HepG2 (cell line): Measurements from ENCODE around the gene DDX17. TPM values are rescaled to one million over a fixed set of nuclear protein-coding genes. Genes with fewer than 3 reads are reported as not detected.

ENCODE experiments used
- ATAC-seq: fragments of 200-7000 bp; cut with Tn5 transposase; 3 replicates; pipeline ENCODE4 v1.9.1; 2020; ENCODE audit warnings: mild to moderate bottlenecking, moderate library complexity
- BruUV-seq: library from RNA; stranded (reverse); fragments of 400-500 nt; replicated peaks from 2 replicates; lab custom pipeline; 2021; lab: Mats Ljungman, UMichigan
- CTCF ChIA-PET: fragments of 300-600 bp; formaldehyde crosslinking; extraction: SDS; loops from one replicate; lab custom pipeline; 2021; ENCODE audit warnings: low total read pairs, inconsistent platforms, low intra/inter-chr PET ratio; lab: Yijun Ruan, JAX
- POLR2A ChIA-PET: fragments of 350-600 bp; sonication (Branson Sonifier 250); formaldehyde crosslinking; loops from one replicate; lab custom pipeline; 2020; ENCODE audit warnings: antibody characterized with exemption, inconsistent platforms; lab: Yijun Ruan, JAX
- DNase-seq: peaks from one replicate; pipeline ENCODE4 v3.0.0-alpha.2; 2015; ENCODE audit warnings: low spot score
- FAIRE-seq: peaks from 3 replicates; lab custom pipeline; 2011; peaks lifted over from hg19 to GRCh38; lab: Jason Lieb, UNC
- H2AFZ ChIP-seq: one replicate; pipeline ENCODE4 v1.6.1; 2011; ENCODE audit warnings: low read length, inconsistent platforms
- H3K27ac ChIP-seq: fragments of 300-600 bp; 3 replicates; pipeline ENCODE4 v1.8.0; 2011; ENCODE audit warnings: mixed run types, mild to moderate bottlenecking, mixed read lengths, low read length, inconsistent platforms; ENCODE audit not compliant: insufficient read depth; ENCODE audit errors: extremely low read length
- H3K27me3 ChIP-seq, 2 experiments: fragments of 200-600 bp in 1 of 2; 2 replicates in 1 of 2; 3 replicates in 1 of 2; pipeline versions ENCODE4 v1.6.0 to v1.8.0; 2011; ENCODE audit warnings: low read length in 2 of 2, mild to moderate bottlenecking in 2 of 2, moderate library complexity in 2 of 2, inconsistent platforms in 1 of 2; ENCODE audit not compliant: insufficient read depth in 2 of 2, control insufficient read depth in 1 of 2
- H3K36me3 ChIP-seq, 2 experiments: fragments of 200-600 bp in 1 of 2; replicated peaks in 1 of 2; 2 replicates in 1 of 2; 3 replicates in 1 of 2; pipeline versions ENCODE4 v1.5.1 to v1.8.0; 2011; ENCODE audit warnings: low read length in 2 of 2, inconsistent platforms in 1 of 2; ENCODE audit not compliant: insufficient read depth in 2 of 2, control insufficient read depth in 1 of 2
- H3K4me1 ChIP-seq: 2 replicates; pipeline ENCODE4 v1.5.1; 2012; ENCODE audit warnings: low read length, inconsistent platforms; ENCODE audit not compliant: insufficient read depth
- H3K4me2 ChIP-seq: 2 replicates; pipeline ENCODE4 v1.6.0; 2011; ENCODE audit warnings: low read depth, low read length, inconsistent platforms
- H3K4me3 ChIP-seq, 3 experiments: fragments of 200-600 bp in 1 of 3; sonication (generic), shearing (Covaris generic) in 1 of 3; replicated peaks in 1 of 3; 2 replicates each; pipeline ENCODE4 v1.5.1; 2011 to 2016; ENCODE audit warnings: low read length in 3 of 3, inconsistent platforms in 2 of 3, low read depth in 2 of 3, mild to moderate bottlenecking in 2 of 3, control low read depth in 1 of 3, mixed read lengths in 1 of 3; ENCODE audit not compliant: insufficient read depth in 1 of 3
- H3K79me2 ChIP-seq: one replicate; pipeline ENCODE4 v1.6.1; 2011; ENCODE audit warnings: low read length, inconsistent platforms; ENCODE audit not compliant: insufficient read depth
- H3K9ac ChIP-seq: 2 replicates; pipeline ENCODE4 v1.6.0; 2011; ENCODE audit warnings: mild to moderate bottlenecking, low read depth, low read length, inconsistent platforms; ENCODE audit not compliant: insufficient read depth
- H3K9me3 ChIP-seq: 2 replicates; pipeline ENCODE4 v1.5.1; 2012; ENCODE audit warnings: mild to moderate bottlenecking, low read length
- H4K20me1 ChIP-seq: 2 replicates; pipeline ENCODE4 v1.6.0; 2011; ENCODE audit warnings: inconsistent platforms, mild to moderate bottlenecking, low read length, moderate library complexity; ENCODE audit not compliant: insufficient read depth
- HNRNPK ChIP-seq: fragments of 200-400 bp; formaldehyde crosslinking; IDR thresholded peaks from 2 replicates; pipeline ENCODE4 v1.6.1; 2018; ENCODE audit warnings: low read length, low read depth, moderate library complexity, mild to moderate bottlenecking; ENCODE audit not compliant: poor library complexity, severe bottlenecking
- MAZ ChIP-seq, 2 experiments: sonication (generic) in 1 of 2; formaldehyde crosslinking in 1 of 2; IDR thresholded peaks; 2 replicates each; pipeline versions ENCODE4 v1.5.0 to v1.6.1; 2012 to 2020; ENCODE audit warnings: low read depth in 2 of 2, mild to moderate bottlenecking in 2 of 2, borderline replicate concordance in 1 of 2, improper control_type of control experiment in 1 of 2, low read length in 1 of 2, missing genetic modification reagents in 1 of 2, moderate library complexity in 1 of 2
- PCBP1 ChIP-seq: fragments of 200-400 bp; formaldehyde crosslinking; IDR thresholded peaks from 2 replicates; pipeline ENCODE4 v1.6.1; 2017; ENCODE audit warnings: mild to moderate bottlenecking, low read depth, low read length, borderline replicate concordance
- ZBTB40 ChIP-seq, 2 experiments: fragments of 450-650 bp in 1 of 2; sonication (generic) in 1 of 2; formaldehyde crosslinking in 1 of 2; IDR thresholded peaks; 2 replicates each; pipeline versions ENCODE4 v1.6.1 to v1.8.0; 2016 to 2022; ENCODE audit warnings: antibody characterized with exemption in 1 of 2, mild to moderate bottlenecking in 1 of 2, missing genetic modification reagents in 1 of 2
- ZNF367 ChIP-seq: sonication (generic); formaldehyde crosslinking; IDR thresholded peaks from 2 replicates; pipeline ENCODE4 v1.4.0; 2020; ENCODE audit warnings: missing genetic modification reagents, borderline replicate concordance
- ZNF546 ChIP-seq: sonication (generic); formaldehyde crosslinking; conservative IDR thresholded peaks from 2 replicates; pipeline ENCODE4 v1.8.1; 2023; ENCODE audit warnings: mild to moderate bottlenecking, missing genetic modification reagents
- ZNF652 ChIP-seq: IDR thresholded peaks from 2 replicates; pipeline ENCODE4 v1.6.1; 2016; ENCODE audit warnings: low read depth, borderline replicate concordance
- ZNF740 ChIP-seq: sonication (generic); formaldehyde crosslinking; IDR thresholded peaks from 2 replicates; pipeline ENCODE4 v1.4.0; 2020; ENCODE audit warnings: missing genetic modification reagents
- ZNF761 ChIP-seq: sonication (generic); formaldehyde crosslinking; conservative IDR thresholded peaks from 2 replicates; pipeline ENCODE4 v1.4.0; 2020; ENCODE audit warnings: mild to moderate bottlenecking, missing genetic modification reagents
- WGBS: methylation state at CpG from one replicate; pipeline ENCODE4 v1.1.6; 2017; ENCODE audit warnings: low lambda C conversion rate; 5-methylcytosine and 5-hydroxymethylcytosine counted together
- in situ Hi-C: cut with HindIII; loops from 2 replicates; pipeline ENCODE4 v1.10.0; 2017; ENCODE audit warnings: low pct_unique_long_range_greater_than_20kb; ENCODE audit not compliant: extremely low pct_ligation_motif_present
- intact Hi-C: fragments of 100-400 bp; cut with micrococcal nuclease; formaldehyde crosslinking; loops from one replicate; pipeline ENCODE4 v1.10.0; 2022; ENCODE audit not compliant: unreplicated experiment
- polyA plus RNA-seq, 8 experiments: library from polyadenylated mRNA; depleted of rRNA in 3 of 8; stranded (reverse) in 7 of 8; unstranded in 1 of 8; fragments of >200 nt; fragmentation: Illumina TruSeq in 4 of 8; extraction: Trizol in 4 of 8; gene quantifications; 2 replicates each; pipeline versions ENCODE4 v1.2.1 to v1.2.3, GENCODE V29; 2011 to 2016; ENCODE audit warnings: low read depth in 4 of 8, missing spikeins in 1 of 8, mixed read lengths in 1 of 8; ENCODE audit not compliant: insufficient read depth in 1 of 8
- total RNA-seq, 5 experiments: library from RNA; depleted of rRNA; stranded (reverse); fragments of >200 nt; fragmentation: Illumina TruSeq; extraction: Trizol; gene quantifications; 2 replicates each; pipeline ENCODE4 v1.2.3, GENCODE V29; 2016; ENCODE audit warnings: low read depth in 1 of 5
- TF ChIP-seq, protein P1 (sequence below): sonication (generic); formaldehyde crosslinking; IDR thresholded peaks from 2 replicates; pipeline ENCODE4 v1.4.0; 2020; ENCODE audit warnings: missing genetic modification reagents

The DDX17 gene
- total and polyA plus RNA-seq, 2 of the 13 experiments (the other 11 are each of a cell fraction or from before 2014, with no cell fraction given): 238 to 344 TPM

- no peaks in the 10 kb centered on the region for H3K9me3 ChIP-seq
- no peaks in the 10 kb centered on the region for H3K36me3 ChIP-seq
- H3K4me1 ChIP-seq: peaks cover 19% of the 10 kb centered on the region
- 5% methylated on average over 35 of the region's 90 CpGs for WGBS
- intact Hi-C loops (no loop called here), in situ Hi-C loops (no loop called here)
- peaks cover 17 to 78% of the 10 kb centered on the region in 2 experiments for H3K27me3 ChIP-seq
- no peak overlapping the region for H3K27ac ChIP-seq
- no peaks in the 10 kb centered on the region for H4K20me1 ChIP-seq
- peak overlapping the region; percentile 42 to 73 (median 47); a peak in 4 of 6 replicates for H3K4me3 ChIP-seq
- H3K9ac ChIP-seq: no peak overlapping the region
- H2AFZ ChIP-seq: no peak overlapping the region
- no peaks in the 10 kb centered on the region for H3K79me2 ChIP-seq
- ChIA-PET CTCF (no interaction called here), POLR2A (no interaction called here)
- FAIRE-seq: no peak
- no TSS peak for BruUV-seq
- no peak for DNase-seq
- peak overlapping the region; percentile 58 for H3K4me2 ChIP-seq
- ATAC-seq: no peak
- TF ChIP-seq ZNF367 (CRISPR knock-in tag): no peak
- no peak for TF ChIP-seq ZNF546 (CRISPR knock-in tag)
- TF ChIP-seq, protein P1, sequence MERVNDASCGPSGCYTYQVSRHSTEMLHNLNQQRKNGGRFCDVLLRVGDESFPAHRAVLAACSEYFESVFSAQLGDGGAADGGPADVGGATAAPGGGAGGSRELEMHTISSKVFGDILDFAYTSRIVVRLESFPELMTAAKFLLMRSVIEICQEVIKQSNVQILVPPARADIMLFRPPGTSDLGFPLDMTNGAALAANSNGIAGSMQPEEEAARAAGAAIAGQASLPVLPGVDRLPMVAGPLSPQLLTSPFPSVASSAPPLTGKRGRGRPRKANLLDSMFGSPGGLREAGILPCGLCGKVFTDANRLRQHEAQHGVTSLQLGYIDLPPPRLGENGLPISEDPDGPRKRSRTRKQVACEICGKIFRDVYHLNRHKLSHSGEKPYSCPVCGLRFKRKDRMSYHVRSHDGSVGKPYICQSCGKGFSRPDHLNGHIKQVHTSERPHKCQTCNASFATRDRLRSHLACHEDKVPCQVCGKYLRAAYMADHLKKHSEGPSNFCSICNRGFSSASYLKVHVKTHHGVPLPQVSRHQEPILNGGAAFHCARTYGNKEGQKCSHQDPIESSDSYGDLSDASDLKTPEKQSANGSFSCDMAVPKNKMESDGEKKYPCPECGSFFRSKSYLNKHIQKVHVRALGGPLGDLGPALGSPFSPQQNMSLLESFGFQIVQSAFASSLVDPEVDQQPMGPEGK (CRISPR knock-in tag): peak; percentile 87
- TF ChIP-seq ZBTB40 (IDR thresholded peaks at IDR 0.05): no peak
- TF ChIP-seq ZBTB40 (CRISPR knock-in tag; IDR thresholded peaks at IDR 0.05): no peak
- TF ChIP-seq ZNF761 (CRISPR knock-in tag): 0 out of 2 replicates have a peak, but pooled peaks have one; percentile 31
- 0 out of 2 replicates have a peak, but pooled peaks have one; percentile 26 for TF ChIP-seq MAZ (IDR thresholded peaks at IDR 0.05; ENCODE audit: borderline replicate concordance, low read depth, low read length)
- TF ChIP-seq MAZ (CRISPR knock-in tag; IDR thresholded peaks at IDR 0.05; ENCODE audit: low read depth): no peak
- peak; percentile 70; the same call in 1 of the 2 replicates for TF ChIP-seq PCBP1
- no peak for TF ChIP-seq ZNF652 (CRISPR knock-in tag)
- peak; percentile 14 for TF ChIP-seq HNRNPK
- peak; percentile 99 for TF ChIP-seq ZNF740 (CRISPR knock-in tag)
Observed at GRCh38 chr22:38455530-38456271, 50.4 kb downstream of the DDX17 start.
